ENCODE measurements around the gene EVL. TPM values are rescaled to one million over a fixed set of nuclear protein-coding genes. Genes with fewer than 3 reads are reported as not detected.

EVL gene
- total and polyA plus RNA-seq, 2 of the 8 experiments (the other 6 are each of a cell fraction or from before 2014, with no cell fraction given), result 30.7 to 64.6 TPM

GRCh38 chr14:100017553-100017952, 47.7 kb upstream of the EVL start:
- Histone ChIP-seq H2AFZ (ENCODE audit: low read length) (no peak overlapping the region), H3K23me2 (ENCODE audit: low read depth, low read length) (no peaks in the 10 kb centered on the region), H3K4me3 (ENCODE audit: extremely low read depth in 1 of 4, insufficient read depth in 2 of 4, low read depth in 3 of 4, low read length in 4 of 4) (no peak overlapping the region), H2AK5ac (ENCODE audit: low read depth, low read length) (no peak overlapping the region), H2BK20ac (ENCODE audit: low read length) (no peak overlapping the region), H3K23ac (ENCODE audit: insufficient read length) (no peak overlapping the region), H4K91ac (replicated peaks; ENCODE audit: insufficient read length, low read length) (no peak overlapping the region), H3K14ac (ENCODE audit: insufficient read length) (no peak overlapping the region), H3K79me2 (ENCODE audit: control insufficient read depth in 1 of 2, insufficient read depth in 2 of 2, low read length in 2 of 2) (peaks cover 0 to 12% of the 10 kb centered on the region in 2 experiments; a peak in 2 of 4 replicates), H3K36me3 (ENCODE audit: control insufficient read depth in 2 of 4, insufficient read depth in 4 of 4, low read length in 3 of 4) (no peaks in the 10 kb centered on the region), H3K79me1 (ENCODE audit: low read depth, low read length) (peaks cover 3% of the 10 kb centered on the region), H3K56ac (replicated peaks; ENCODE audit: insufficient read length, low read depth, low read length) (no peak overlapping the region), H4K8ac (ENCODE audit: extremely low read depth, insufficient read depth, low read length) (no peak overlapping the region), H2BK12ac (ENCODE audit: low read depth, low read length) (no peak overlapping the region), H2BK15ac (ENCODE audit: low read length) (no peak overlapping the region), H4K20me1 (replicated peaks in 1 of 2; ENCODE audit: control insufficient read depth in 1 of 2, insufficient read depth in 2 of 2, low read length in 2 of 2) (peaks cover 5 to 9% of the 10 kb centered on the region in 2 experiments), H3K9me3 (ENCODE audit: insufficient read depth in 2 of 2, low read depth in 1 of 2, low read length in 1 of 2) (no peaks in the 10 kb centered on the region), H3K27ac (ENCODE audit: low read depth, low read length) (no peak overlapping the region), H3K4me1 (replicated peaks in 1 of 4; ENCODE audit: control insufficient read depth in 3 of 4, insufficient read depth in 4 of 4, low read length in 3 of 4) (peaks cover 0 to 4% (median 2%) of the 10 kb centered on the region in 4 experiments; a peak in 2 of 7 replicates), H2BK5ac (ENCODE audit: low read depth, low read length) (no peak overlapping the region), H4K5ac (ENCODE audit: insufficient read length, low read depth, low read length) (no peak overlapping the region), H3K4ac (replicated peaks; ENCODE audit: insufficient read length, low read depth, low read length) (no peak overlapping the region), H3K27me3 (replicated peaks in 1 of 4; ENCODE audit: control insufficient read depth in 3 of 4, extremely low read depth in 1 of 4, insufficient read depth in 3 of 4, low read length in 3 of 4) (no peaks in the 10 kb centered on the region), H3K18ac (ENCODE audit: extremely low read depth, low read length) (no peak overlapping the region), H3K9ac (replicated peaks in 1 of 4; ENCODE audit: extremely low read depth in 1 of 4, low read depth in 3 of 4, low read length in 3 of 4) (no peak overlapping the region), H3K4me2 (ENCODE audit: insufficient read depth in 1 of 2, low read depth in 2 of 2, low read length in 2 of 2) (no peak overlapping the region), H2BK120ac (replicated peaks; ENCODE audit: low read depth, low read length) (no peak overlapping the region)
- CTCF ChIA-PET (ENCODE audit: partially characterized antibody), result interaction anchor here (0.8 to 3.1 kb wide), 14 partner anchors 8 to 138 kb away, joined by 3 to 14 read pairs (median 4); no protein-coding TSS in a partner anchor
- TF ChIP-seq SIN3A (conservative IDR thresholded peaks at IDR 0.05 in 1 of 2, IDR thresholded peaks at IDR 0.05 in 1 of 2; ENCODE audit: low read depth in 1 of 2, low read length in 2 of 2), result no peak
- no peak for TF ChIP-seq RNF2 (IDR thresholded peaks at IDR 0.05; ENCODE audit: borderline replicate concordance, low read depth, low read length, missing control alignments, poor library complexity, severe bottlenecking)
- no peak for TF ChIP-seq ZNF274 (IDR thresholded peaks at IDR 0.05; ENCODE audit: borderline replicate concordance, extremely low read depth, low read length)
- no peak for TF ChIP-seq CHD1 (IDR thresholded peaks at IDR 0.05; ENCODE audit: low read depth, low read length)
- TF ChIP-seq GTF2F1 (IDR thresholded peaks at IDR 0.05; ENCODE audit: borderline replicate concordance, low read depth, low read length), result no peak
- TF ChIP-seq NRF1 (IDR thresholded peaks at IDR 0.05; ENCODE audit: low read depth, low read length), result no peak
- no peak for FAIRE-seq
- WGBS, 2 experiments (ENCODE audit: extremely low coverage in 1 of 2, insufficient coverage in 1 of 2, insufficient read length in 1 of 2, insufficient replicate concordance in 2 of 2, low coverage in 1 of 2, low lambda C conversion rate in 2 of 2, missing lambda C conversion rate in 1 of 2), result 94% methylated on average over 5 of the region's 5 CpGs; no CpG with 5 or more reads in 1 of the 2 experiments
- DNase-seq (ENCODE audit: low read depth in 1 of 2, low spot score in 2 of 2), result no peak
- POLR2A ChIA-PET (ENCODE audit: partially characterized antibody), result no interaction called here

Data from H1 (cell line).